ENCODE data around the gene NSF. TPM values are rescaled to one million over a fixed set of nuclear protein-coding genes. Genes with fewer than 3 reads are reported as not detected.
"Not testable (repeated sequence)": the region's sequence is repeated elsewhere in the genome, so short reads cannot be mapped to it uniquely, and the experiment has no call there.

NSF gene
- total RNA-seq, 4 donors from 2014 or later, result 12.9 to 40.1 (median 26.3) TPM

DNA sequence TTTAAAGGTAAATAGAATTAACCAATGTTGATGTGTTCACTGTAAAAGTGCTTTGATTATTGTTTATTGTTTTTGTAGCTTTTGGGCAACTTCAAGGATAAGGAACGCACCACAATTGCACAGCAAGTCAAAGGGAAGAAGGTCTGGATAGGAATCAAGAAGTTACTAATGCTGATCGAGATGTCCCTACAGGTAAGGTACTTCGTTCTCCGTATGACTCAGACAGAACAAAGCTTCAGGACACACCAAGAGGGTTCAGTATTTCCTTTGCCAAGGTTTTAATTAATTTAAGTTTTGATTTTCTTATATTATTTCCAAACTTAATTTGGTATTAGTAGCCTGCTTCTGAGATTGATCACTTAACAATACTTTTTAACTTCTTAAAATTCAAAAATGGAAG, 161.0 kb downstream of the NSF start:
- intact Hi-C loops (cut with DNase I; ENCODE audit: low total_unique reads), result no loop called here
- no peaks in the 10 kb centered on the region for H3K27me3 ChIP-seq
- H3K4me1 ChIP-seq, result no peaks in the 10 kb centered on the region
- no peak for DNase-seq
- no peak for TF ChIP-seq CTCF (IDR thresholded peaks at IDR 0.05)
- TF ChIP-seq POLR2A (IDR thresholded peaks at IDR 0.05), result no peak
- no peaks in the 10 kb centered on the region for H3K36me3 ChIP-seq
- H3K27ac ChIP-seq, result no peak overlapping the region
- H3K4me3 ChIP-seq, result no peak overlapping the region
- H3K9me3 ChIP-seq, result no peaks in the 10 kb centered on the region

GRCh38 chr17:46753776-46754175, 163.3 kb downstream of the NSF start:
- intact Hi-C loops (cut with DNase I; ENCODE audit: low total_unique reads), result no loop called here

DNA sequence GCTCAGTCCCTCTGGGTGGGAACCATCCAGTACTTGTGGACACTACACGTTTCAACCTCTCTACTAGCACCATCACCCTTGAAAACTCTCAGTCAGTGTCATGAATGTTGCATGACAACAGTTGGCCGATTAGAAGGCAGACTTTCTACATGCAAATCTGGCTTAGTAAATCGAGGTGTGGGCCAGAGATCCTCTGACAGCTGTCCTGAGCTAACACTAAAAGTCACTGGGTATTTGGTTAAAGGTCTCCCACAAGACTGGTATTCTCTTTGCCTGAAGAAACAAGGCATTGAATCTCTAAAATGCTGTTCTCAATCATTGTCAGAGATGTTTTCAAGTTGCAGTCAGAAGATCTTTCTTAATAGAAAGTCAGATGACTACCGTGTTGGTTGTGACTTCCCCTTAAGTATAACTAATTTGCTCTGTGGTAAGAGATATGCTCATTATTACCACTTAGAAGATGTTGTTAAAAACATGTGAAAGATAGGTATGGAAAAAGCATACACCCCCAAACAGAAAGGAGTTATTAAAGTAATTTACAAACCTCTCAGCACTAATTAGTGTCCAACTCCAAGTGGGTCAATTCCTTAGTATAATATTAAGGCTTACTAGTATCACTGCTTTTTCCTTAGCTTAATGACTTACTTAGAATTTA, 165.7 kb downstream of the NSF start:
- no peaks in the 10 kb centered on the region for H3K9me3 ChIP-seq
- no peaks in the 10 kb centered on the region for H3K27me3 ChIP-seq
- H3K27ac ChIP-seq, result no peak overlapping the region
- TF ChIP-seq CTCF (IDR thresholded peaks at IDR 0.05) (no peak), POLR2A (IDR thresholded peaks at IDR 0.05) (no peak)
- DNase-seq, result no peak
- H3K4me1 ChIP-seq, result no peaks in the 10 kb centered on the region
- no peak overlapping the region for H3K4me3 ChIP-seq
- intact Hi-C loops (cut with DNase I; ENCODE audit: low total_unique reads), result no loop called here
- no peaks in the 10 kb centered on the region for H3K36me3 ChIP-seq

More at GRCh38 chr17:46753776-46754175, 163.3 kb downstream of the NSF start:
- Histone ChIP-seq H3K4me3 (no peak overlapping the region), H3K4me1 (no peaks in the 10 kb centered on the region), H3K27me3 (no peaks in the 10 kb centered on the region), H3K9me3 (no peaks in the 10 kb centered on the region), H3K27ac (no peak overlapping the region), H3K36me3 (no peaks in the 10 kb centered on the region)
- no peak for TF ChIP-seq CTCF (IDR thresholded peaks at IDR 0.05)
- TF ChIP-seq POLR2A (IDR thresholded peaks at IDR 0.05), result no peak
- DNase-seq, result no peak

DNA sequence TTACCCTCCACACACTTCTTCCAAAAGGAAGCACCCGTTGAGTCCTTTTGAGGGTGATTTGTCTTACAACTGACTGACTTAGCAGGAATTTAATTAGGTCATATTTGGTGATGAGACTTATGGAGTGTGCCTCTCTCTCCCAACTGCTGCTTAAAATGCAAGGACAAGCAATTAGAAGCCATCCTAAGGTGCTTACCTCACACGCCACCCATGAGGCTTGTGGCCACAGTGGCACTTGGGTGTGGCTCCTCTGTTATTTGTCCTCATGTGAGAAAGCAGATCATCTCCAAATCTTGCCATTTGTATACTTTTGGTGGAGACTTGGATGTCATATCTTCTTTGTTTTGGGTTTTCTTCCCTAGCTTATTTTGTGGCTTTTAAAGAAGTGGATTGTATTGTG, 166.4 kb downstream of the NSF start:
- Histone ChIP-seq H3K4me3 (no peak overlapping the region), H3K27ac (no peak overlapping the region), H3K27me3 (no peaks in the 10 kb centered on the region), H3K9me3 (no peaks in the 10 kb centered on the region), H3K36me3 (no peaks in the 10 kb centered on the region), H3K4me1 (no peaks in the 10 kb centered on the region)
- DNase-seq, result no peak
- intact Hi-C loops (cut with DNase I; ENCODE audit: low total_unique reads), result no loop called here
- TF ChIP-seq CTCF (IDR thresholded peaks at IDR 0.05), result no peak
- TF ChIP-seq POLR2A (IDR thresholded peaks at IDR 0.05), result no peak

DNA sequence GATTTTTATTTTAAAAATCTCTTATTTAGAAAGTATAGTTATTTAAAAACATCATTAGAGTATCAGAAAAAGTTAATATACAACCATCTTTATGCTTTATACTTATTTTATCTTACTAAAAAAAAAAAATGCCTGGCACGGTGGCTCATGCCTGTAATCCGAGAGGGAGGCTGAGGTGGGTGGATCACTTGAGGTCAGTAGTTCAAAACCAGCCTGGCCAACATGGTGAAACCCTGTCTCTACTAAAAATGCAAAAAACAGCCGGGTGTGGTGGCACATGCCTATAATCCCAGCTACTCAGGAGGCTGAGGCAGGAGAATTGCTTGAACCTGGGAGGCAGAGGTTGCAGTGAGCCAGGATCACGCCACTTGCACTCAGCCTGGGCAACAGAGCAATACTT, 167.1 kb downstream of the NSF start:
- DNase-seq; H3K27me3 ChIP-seq; H3K36me3 ChIP-seq; H3K4me3 ChIP-seq; H3K27ac ChIP-seq; H3K9me3 ChIP-seq; intact Hi-C loops (cut with DNase I; ENCODE audit: low total_unique reads); H3K4me1 ChIP-seq: not testable (repeated sequence)

GRCh38 chr17:46758614-46759013, 168.1 kb downstream of the NSF start:
- no peak for DNase-seq
- H3K36me3 ChIP-seq, result no peaks in the 10 kb centered on the region
- TF ChIP-seq POLR2A (IDR thresholded peaks at IDR 0.05), result no peak
- TF ChIP-seq CTCF (IDR thresholded peaks at IDR 0.05), result no peak
- H3K9me3 ChIP-seq, result no peaks in the 10 kb centered on the region
- no peak overlapping the region for H3K4me3 ChIP-seq
- no peaks in the 10 kb centered on the region for H3K4me1 ChIP-seq
- intact Hi-C loops (cut with DNase I; ENCODE audit: low total_unique reads), result no loop called here
- no peak overlapping the region for H3K27ac ChIP-seq
- H3K27me3 ChIP-seq, result no peaks in the 10 kb centered on the region

All from uterus (tissue), 4 donors.